IMR-90 (cell line): Measurements from ENCODE around the gene SYNJ2BP. TPM values are rescaled to one million over a fixed set of nuclear protein-coding genes. Genes with fewer than 3 reads are reported as not detected.

Experiments used
- ATAC-seq: fragments of 200-7000 bp; cut with Tn5 transposase; 2 replicates; pipeline ENCODE4 v1.9.1; 2020; ENCODE audit warnings: low read depth, mild to moderate bottlenecking, moderate library complexity
- BruUV-seq: library from RNA; stranded (reverse); fragments of 400-500 nt; replicated peaks from 2 replicates; lab custom pipeline; 2021; lab: Mats Ljungman, UMichigan
- CTCF ChIA-PET: fragments of 300-600 bp; formaldehyde crosslinking; extraction: SDS; loops from one replicate; lab custom pipeline; 2021; ENCODE audit warnings: antibody characterized with exemption; lab: Yijun Ruan, JAX
- POLR2A ChIA-PET: fragments of 300-600 bp; sonication (Branson Sonifier 250); formaldehyde crosslinking; loops from one replicate; lab custom pipeline; 2022; ENCODE audit warnings: antibody characterized with exemption; ENCODE audit not compliant: unreplicated experiment; lab: Charles Lee
- DNase-seq: peaks from one replicate; pipeline ENCODE4 v3.0.0; 2013
- H2AFZ ChIP-seq: replicated peaks from 2 replicates; pipeline ENCODE3; 2013; ENCODE audit warnings: low read length, mild to moderate bottlenecking; ENCODE audit not compliant: poor library complexity
- H2AK5ac ChIP-seq: 2 replicates; pipeline ENCODE4 v1.6.1; 2013; ENCODE audit warnings: low read depth, low read length, inconsistent platforms
- H2AK9ac ChIP-seq: replicated peaks from 2 replicates; pipeline ENCODE3; 2013; ENCODE audit warnings: mild to moderate bottlenecking, low read depth, low read length, moderate library complexity; ENCODE audit not compliant: poor library complexity
- H2BK120ac ChIP-seq: 2 replicates; pipeline ENCODE4 v1.6.1; 2013; ENCODE audit warnings: low read depth, low read length, inconsistent platforms
- H2BK15ac ChIP-seq: 3 replicates; pipeline ENCODE4 v1.6.1; 2013; ENCODE audit warnings: low read depth, low read length, inconsistent platforms
- H2BK20ac ChIP-seq: 2 replicates; pipeline ENCODE4 v1.6.1; 2013; ENCODE audit warnings: low read depth, mild to moderate bottlenecking, inconsistent platforms, low read length, moderate library complexity
- H2BK5ac ChIP-seq: 2 replicates; pipeline ENCODE4 v1.6.1; 2013; ENCODE audit warnings: mild to moderate bottlenecking, low read depth, low read length, inconsistent platforms; ENCODE audit not compliant: poor library complexity, severe bottlenecking
- H3K14ac ChIP-seq: replicated peaks from 2 replicates; pipeline ENCODE4 v1.6.1; 2013; ENCODE audit warnings: low read depth, low read length, inconsistent platforms
- H3K18ac ChIP-seq: 2 replicates; pipeline ENCODE4 v1.6.1; 2013; ENCODE audit warnings: low read depth, low read length, control low read depth
- H3K23ac ChIP-seq: 2 replicates; pipeline ENCODE4 v1.6.1; 2013; ENCODE audit warnings: low read depth, low read length, inconsistent platforms
- H3K27ac ChIP-seq: 2 replicates; pipeline ENCODE4 v1.5.1; 2013; ENCODE audit warnings: mild to moderate bottlenecking, control low read depth, low read length; ENCODE audit not compliant: insufficient read depth
- H3K27me3 ChIP-seq: 2 replicates; pipeline ENCODE4 v1.6.1; 2013; ENCODE audit warnings: low read length; ENCODE audit not compliant: control insufficient read depth, insufficient read depth
- H3K36me3 ChIP-seq: 2 replicates; pipeline ENCODE4 v1.6.1; 2013; ENCODE audit warnings: low read length, mixed read lengths; ENCODE audit not compliant: control insufficient read depth, insufficient read depth
- H3K4ac ChIP-seq: 2 replicates; pipeline ENCODE4 v1.6.1; 2013; ENCODE audit warnings: low read depth, low read length, inconsistent platforms
- H3K4me1 ChIP-seq: 2 replicates; pipeline ENCODE4 v1.6.1; 2013; ENCODE audit warnings: low read length, mixed read lengths; ENCODE audit not compliant: control insufficient read depth, insufficient read depth
- H3K4me2 ChIP-seq: 2 replicates; pipeline ENCODE4 v1.6.1; 2013; ENCODE audit warnings: low read depth, mild to moderate bottlenecking, control low read depth, low read length, moderate library complexity
- H3K4me3 ChIP-seq: 2 replicates; pipeline ENCODE4 v1.5.1; 2013; ENCODE audit warnings: low read depth, mild to moderate bottlenecking, control low read depth, low read length, moderate library complexity; ENCODE audit not compliant: insufficient read depth
- H3K56ac ChIP-seq: 2 replicates; pipeline ENCODE4 v1.6.1; 2013; ENCODE audit warnings: low read length, inconsistent platforms; ENCODE audit not compliant: insufficient read depth; ENCODE audit errors: extremely low read depth
- H3K79me1 ChIP-seq, 2 experiments: 2 replicates each; pipeline ENCODE4 v1.6.1; 2013; ENCODE audit warnings: low read length in 2 of 2, inconsistent platforms in 1 of 2, low read depth in 1 of 2
- H3K9ac ChIP-seq: 2 replicates; pipeline ENCODE4 v1.6.1; 2013; ENCODE audit warnings: low read depth, low read length, control low read depth
- H3K9me1 ChIP-seq: 2 replicates; pipeline ENCODE4 v1.6.1; 2013; ENCODE audit warnings: low read length, inconsistent platforms; ENCODE audit not compliant: insufficient read depth
- H3K9me3 ChIP-seq: 2 replicates; pipeline ENCODE4 v1.6.1; 2013; ENCODE audit warnings: low read length; ENCODE audit not compliant: control insufficient read depth, insufficient read depth
- H4K20me1 ChIP-seq: 2 replicates; pipeline ENCODE4 v1.6.1; 2013; ENCODE audit warnings: low read length, inconsistent platforms; ENCODE audit not compliant: insufficient read depth
- H4K5ac ChIP-seq: 2 replicates; pipeline ENCODE4 v1.6.1; 2013; ENCODE audit warnings: mild to moderate bottlenecking, low read depth, low read length, control low read depth
- H4K8ac ChIP-seq, 2 experiments: 2 replicates each; pipeline ENCODE4 v1.6.1; 2013; ENCODE audit warnings: low read depth in 2 of 2, low read length in 2 of 2, control low read depth in 1 of 2, inconsistent platforms in 1 of 2
- H4K91ac ChIP-seq: 2 replicates; pipeline ENCODE4 v1.6.1; 2013; ENCODE audit warnings: low read depth, low read length, inconsistent platforms; ENCODE audit not compliant: insufficient read depth
- CEBPB ChIP-seq: IDR thresholded peaks from 2 replicates; pipeline ENCODE4 v1.6.1; 2012; ENCODE audit warnings: low read depth, low read length, improper control_type of control experiment
- MAFK ChIP-seq: IDR thresholded peaks from 2 replicates; pipeline ENCODE4 v1.6.1; 2012; ENCODE audit warnings: low read depth, low read length, improper control_type of control experiment
- WGBS, 2 experiments: methylation state at CpG; one replicate each; pipeline versions ENCODE4 v1.1.5 to v1.1.7; 2013; ENCODE audit warnings: missing lambda C conversion rate in 2 of 2; ENCODE audit not compliant: insufficient read length in 1 of 2; ENCODE audit errors: extremely low coverage in 2 of 2; 5-methylcytosine and 5-hydroxymethylcytosine counted together
- dilution Hi-C: fragments of 300-500 bp; cut with HindIII; formaldehyde crosslinking; loops from one replicate; pipeline ENCODE4 v1.14.3; 2018; ENCODE audit warnings: low sequenced_read_pairs; ENCODE audit not compliant: unreplicated experiment
- in situ Hi-C: fragments of 300-500 bp; cut with MboI; formaldehyde crosslinking; loops from 3 replicates; pipeline ENCODE4 v1.14.3; 2019; ENCODE audit warnings: low sequenced_read_pairs, inconsistent platforms, mixed read lengths
- intact Hi-C: fragments of 100-400 bp; cut with micrococcal nuclease; formaldehyde crosslinking; loops from 2 replicates; pipeline ENCODE4 v1.10.0; 2022
- polyA plus RNA-seq, 3 experiments: library from polyadenylated mRNA; depleted of rRNA; stranded (reverse); fragments of >200 nt; gene quantifications; 2 replicates each; pipeline ENCODE4 v1.2.3, GENCODE V29; 2012; ENCODE audit warnings: low replicate concordance in 1 of 3
- total RNA-seq: library from RNA; depleted of rRNA; stranded (reverse); fragments of >200 nt; gene quantifications from 2 replicates; pipeline ENCODE4 v1.2.3, GENCODE V29; 2012

Gene SYNJ2BP
- total and polyA plus RNA-seq, 2 of the 4 experiments (the other 2 are of a cell fraction), result 10.0 to 25.5 TPM

- POLR2A ChIA-PET, result no interaction called here
- DNase-seq, result peak; percentile 62
- no peaks in the 10 kb centered on the region for H3K9me1 ChIP-seq
Observed at GRCh38 chr14:70448633-70449340, 31.9 kb upstream of the SYNJ2BP start.

More at GRCh38 chr14:70448633-70449340, 31.9 kb upstream of the SYNJ2BP start:
- Histone ChIP-seq H3K14ac (no peak overlapping the region), H2BK20ac (no peak overlapping the region), H2AK5ac (no peak overlapping the region), H3K27ac (no peak overlapping the region), H4K8ac (no peak overlapping the region), H3K79me1 (no peaks in the 10 kb centered on the region), H2BK5ac (no peak overlapping the region), H3K4me1 (no peaks in the 10 kb centered on the region), H3K4me2 (no peak overlapping the region), H2AK9ac (no peak overlapping the region), H4K20me1 (no peaks in the 10 kb centered on the region), H3K23ac (no peak overlapping the region), H2BK120ac (no peak overlapping the region), H3K9ac (no peak overlapping the region), H3K4me3 (no peak overlapping the region), H3K27me3 (no peaks in the 10 kb centered on the region), H3K56ac (no peak overlapping the region), H2BK15ac (no peak overlapping the region), H4K5ac (no peak overlapping the region), H3K9me3 (no peaks in the 10 kb centered on the region; the same call in 1 of the 2 replicates), H3K18ac (no peak overlapping the region), H3K36me3 (no peaks in the 10 kb centered on the region), H3K4ac (no peak overlapping the region), H4K91ac (no peak overlapping the region), H2AFZ (no peak overlapping the region)
- CTCF ChIA-PET, result no interaction called here
- intact Hi-C loops (no loop called here), in situ Hi-C loops (no loop called here), dilution Hi-C loops (no loop called here)
- no TSS peak for BruUV-seq
- WGBS, 2 experiments, result no CpG with 5 or more reads among the region's 4 CpGs
- ATAC-seq, result peak; percentile 69
- TF ChIP-seq CEBPB (peak; percentile 67), MAFK (no peak)
